Measurements from ENCODE around the gene GTSF1L. TPM values are rescaled to one million over a fixed set of nuclear protein-coding genes. Genes with fewer than 3 reads are reported as not detected.

Gene GTSF1L
- total RNA-seq, 4 donors from 2014 or later: not detected

GRCh38 chr20:43724383-43724782 lies 2.4 kb downstream of the GTSF1L start:
- H3K36me3 ChIP-seq: no peaks in the 10 kb centered on the region
- no peak overlapping the region for H3K4me3 ChIP-seq (replicated peaks in 1 of 3)
- TF ChIP-seq CTCF (IDR thresholded peaks at IDR 0.05) (no peak), POLR2A (IDR thresholded peaks at IDR 0.05) (no peak)
- no peaks in the 10 kb centered on the region for H3K4me1 ChIP-seq
- intact Hi-C loops (cut with DNase I): no loop called here
- H3K27ac ChIP-seq: no peak overlapping the region
- H3K27me3 ChIP-seq: no peaks in the 10 kb centered on the region
- no peak for DNase-seq
- WGBS, 2 donors: 87 to 89% methylated on average over 5 of the region's 5 CpGs
- H3K9me3 ChIP-seq: no peaks in the 10 kb centered on the region

- no peak overlapping the region for H3K4me3 ChIP-seq (replicated peaks in 1 of 3)
- no peaks in the 10 kb centered on the region for H3K27me3 ChIP-seq
- no peak for TF ChIP-seq POLR2A (IDR thresholded peaks at IDR 0.05)
- TF ChIP-seq CTCF (IDR thresholded peaks at IDR 0.05): no peak
- H3K36me3 ChIP-seq: no peaks in the 10 kb centered on the region
- intact Hi-C loops (cut with DNase I): no loop called here
- no peaks in the 10 kb centered on the region for H3K9me3 ChIP-seq
- no peak overlapping the region for H3K27ac ChIP-seq
- WGBS, 2 donors: 89 to 93% methylated on average over 3 of the region's 3 CpGs
- no peaks in the 10 kb centered on the region for H3K4me1 ChIP-seq
- DNase-seq: no peak
These were observed 3.1 kb downstream of the GTSF1L start for GRCh38 chr20:43723735-43724134.

- Histone ChIP-seq H3K4me3 (replicated peaks in 1 of 3) (no peak overlapping the region), H3K27ac (no peak overlapping the region), H3K27me3 (no peaks in the 10 kb centered on the region), H3K4me1 (no peaks in the 10 kb centered on the region), H3K9me3 (no peaks in the 10 kb centered on the region), H3K36me3 (no peaks in the 10 kb centered on the region)
- no peak for DNase-seq
- WGBS, 2 donors: 77 to 79% methylated on average over 4 of the region's 4 CpGs
- TF ChIP-seq CTCF (IDR thresholded peaks at IDR 0.05): no peak
- no peak for TF ChIP-seq POLR2A (IDR thresholded peaks at IDR 0.05)
- intact Hi-C loops (cut with DNase I): no loop called here
These were observed 3.6 kb downstream of the GTSF1L start for GRCh38 chr20:43723186-43723585.

GRCh38 chr20:43722153-43722505 lies 4.7 kb downstream of the GTSF1L start:
- H3K9me3 ChIP-seq: no peaks in the 10 kb centered on the region
- no peak for TF ChIP-seq CTCF (IDR thresholded peaks at IDR 0.05)
- TF ChIP-seq POLR2A (IDR thresholded peaks at IDR 0.05): no peak
- no peaks in the 10 kb centered on the region for H3K4me1 ChIP-seq
- H3K4me3 ChIP-seq (replicated peaks in 1 of 3): no peak overlapping the region
- WGBS, 2 donors: 51 to 54% methylated on average over 8 of the region's 8 CpGs
- intact Hi-C loops (cut with DNase I): no loop called here
- H3K27ac ChIP-seq: no peak overlapping the region
- DNase-seq: no peak
- no peaks in the 10 kb centered on the region for H3K36me3 ChIP-seq
- H3K27me3 ChIP-seq: no peaks in the 10 kb centered on the region

GRCh38 chr20:43721429-43722152 lies 5.2 kb downstream of the GTSF1L start:
- Histone ChIP-seq H3K36me3 (no peaks in the 10 kb centered on the region), H3K4me1 (no peaks in the 10 kb centered on the region), H3K27me3 (no peaks in the 10 kb centered on the region), H3K9me3 (no peaks in the 10 kb centered on the region), H3K4me3 (replicated peaks in 1 of 3) (no peak overlapping the region), H3K27ac (no peak overlapping the region)
- intact Hi-C loops (cut with DNase I): no loop called here
- TF ChIP-seq POLR2A (IDR thresholded peaks at IDR 0.05): no peak
- no peak for DNase-seq
- 25 to 26% methylated on average over 7 to 8 of the region's 15 CpGs for WGBS, 2 donors

Data from thyroid gland (tissue), 4 donors.